Bronchial epithelial cell (primary cell): Measurements from ENCODE around the gene CACNA2D4. TPM values are rescaled to one million over a fixed set of nuclear protein-coding genes. Genes with fewer than 3 reads are reported as not detected.

ENCODE experiments used
- DNase-seq: peaks from one replicate; pipeline ENCODE4 v3.0.0-alpha.2; 2010; ENCODE audit warnings: low read depth
- FAIRE-seq: peaks from 2 replicates; lab custom pipeline; 2011; peaks lifted over from hg19 to GRCh38; lab: Jason Lieb, UNC
- H3K27me3 ChIP-seq: 2 replicates; pipeline ENCODE4 v1.5.1; 2011; ENCODE audit warnings: low read length; ENCODE audit not compliant: control insufficient read depth, insufficient read depth
- H3K36me3 ChIP-seq: 2 replicates; pipeline ENCODE4 v1.5.1; 2011; ENCODE audit warnings: low read length; ENCODE audit not compliant: control insufficient read depth, insufficient read depth
- H3K4me3 ChIP-seq: 2 replicates; pipeline ENCODE4 v1.5.1; 2011; ENCODE audit warnings: mild to moderate bottlenecking, low read depth, low read length, control low read depth
- CTCF ChIP-seq: IDR thresholded peaks from 2 replicates; pipeline ENCODE4 v1.5.1; 2011; ENCODE audit warnings: mild to moderate bottlenecking, moderate library complexity, low read length, control low read depth, inconsistent platforms; ENCODE audit not compliant: insufficient read depth, severe bottlenecking
- total RNA-seq: library from RNA; depleted of rRNA; stranded (reverse); fragments of >200 nt; gene quantifications from 2 replicates; pipeline ENCODE4 v1.2.1, GENCODE V29; 2014

Gene CACNA2D4
- total RNA-seq, 1 donor from 2014 or later, result not detected

GRCh38 chr12:1908758-1909157, 9.7 kb downstream of the CACNA2D4 start:
- no peak for TF ChIP-seq CTCF
- H3K36me3 ChIP-seq, result no peaks in the 10 kb centered on the region
- DNase-seq, result no peak
- no peak for FAIRE-seq
- no peaks in the 10 kb centered on the region for H3K27me3 ChIP-seq
- H3K4me3 ChIP-seq, result no peak overlapping the region

GRCh38 chr12:1907652-1908611, 10.5 kb downstream of the CACNA2D4 start:
- no peaks in the 10 kb centered on the region for H3K36me3 ChIP-seq
- DNase-seq (no peak), FAIRE-seq (no peak)
- no peak for TF ChIP-seq CTCF
- no peaks in the 10 kb centered on the region for H3K27me3 ChIP-seq
- H3K4me3 ChIP-seq, result peak overlapping the region; percentile 4

- Histone ChIP-seq H3K4me3 (no peak overlapping the region), H3K27me3 (no peaks in the 10 kb centered on the region), H3K36me3 (no peaks in the 10 kb centered on the region)
- no peak for TF ChIP-seq CTCF
- FAIRE-seq (no peak), DNase-seq (no peak)
Measured at GRCh38 chr12:1906579-1906978, 11.9 kb downstream of the CACNA2D4 start.

GRCh38 chr12:1904875-1905274, 13.6 kb downstream of the CACNA2D4 start:
- TF ChIP-seq CTCF, result no peak
- no peaks in the 10 kb centered on the region for H3K27me3 ChIP-seq
- no peak for DNase-seq
- no peaks in the 10 kb centered on the region for H3K36me3 ChIP-seq
- no peak overlapping the region for H3K4me3 ChIP-seq
- FAIRE-seq, result no peak

- Histone ChIP-seq H3K27me3 (no peaks in the 10 kb centered on the region), H3K36me3 (no peaks in the 10 kb centered on the region), H3K4me3 (no peak overlapping the region)
- TF ChIP-seq CTCF, result no peak
- DNase-seq (no peak), FAIRE-seq (no peak)
Measured at GRCh38 chr12:1896964-1897363, 21.5 kb downstream of the CACNA2D4 start.
